Activated naive CD4-positive, alpha-beta T cell treated with anti-CD3 and anti-CD28 coated beads for 36 hours (primary cell): ENCODE results near the gene DHX30. TPM values are rescaled to one million over a fixed set of nuclear protein-coding genes. Genes with fewer than 3 reads are reported as not detected.
"Not testable (repeated sequence)": the region's sequence is repeated elsewhere in the genome, so short reads cannot be mapped to it uniquely, and the experiment has no call there.

Experiments
- CTCF ChIA-PET: fragments of 350-600 bp; sonication (Branson Sonifier 250); formaldehyde crosslinking; loops from one replicate; lab custom pipeline; 2021; ENCODE audit warnings: antibody characterized with exemption; lab: Charles Lee
- DNase-seq: peaks from one replicate; pipeline ENCODE4 v3.0.0-alpha.2; 2020
- H3K27ac Mint-ChIP-seq: one replicate; pipeline ENCODE4 v1.8.0; 2021; ENCODE audit warnings: mild to moderate bottlenecking, mixed read lengths
- H3K27me3 Mint-ChIP-seq: one replicate; pipeline ENCODE4 v1.8.0; 2021; ENCODE audit warnings: low read depth, mixed read lengths
- H3K36me3 Mint-ChIP-seq: one replicate; pipeline ENCODE4 v1.8.0; 2021; ENCODE audit warnings: low read depth, mixed read lengths
- H3K4me1 Mint-ChIP-seq: one replicate; pipeline ENCODE4 v1.8.0; 2021; ENCODE audit warnings: low read depth, mixed read lengths
- H3K4me3 Mint-ChIP-seq: one replicate; pipeline ENCODE4 v1.8.0; 2021; ENCODE audit warnings: mild to moderate bottlenecking, moderate library complexity, mixed read lengths
- H3K9me3 Mint-ChIP-seq: one replicate; pipeline ENCODE4 v1.8.0; 2021; ENCODE audit warnings: mixed read lengths
- intact Hi-C: fragments of 100-400 bp; cut with micrococcal nuclease; formaldehyde crosslinking; loops from one replicate; pipeline ENCODE4 v1.15.1; 2023
- total RNA-seq, 2 experiments: library from RNA; stranded (reverse); gene quantifications; one replicate each; pipeline ENCODE4 v1.2.3, GENCODE V29; 2021

DHX30 gene, protein sequence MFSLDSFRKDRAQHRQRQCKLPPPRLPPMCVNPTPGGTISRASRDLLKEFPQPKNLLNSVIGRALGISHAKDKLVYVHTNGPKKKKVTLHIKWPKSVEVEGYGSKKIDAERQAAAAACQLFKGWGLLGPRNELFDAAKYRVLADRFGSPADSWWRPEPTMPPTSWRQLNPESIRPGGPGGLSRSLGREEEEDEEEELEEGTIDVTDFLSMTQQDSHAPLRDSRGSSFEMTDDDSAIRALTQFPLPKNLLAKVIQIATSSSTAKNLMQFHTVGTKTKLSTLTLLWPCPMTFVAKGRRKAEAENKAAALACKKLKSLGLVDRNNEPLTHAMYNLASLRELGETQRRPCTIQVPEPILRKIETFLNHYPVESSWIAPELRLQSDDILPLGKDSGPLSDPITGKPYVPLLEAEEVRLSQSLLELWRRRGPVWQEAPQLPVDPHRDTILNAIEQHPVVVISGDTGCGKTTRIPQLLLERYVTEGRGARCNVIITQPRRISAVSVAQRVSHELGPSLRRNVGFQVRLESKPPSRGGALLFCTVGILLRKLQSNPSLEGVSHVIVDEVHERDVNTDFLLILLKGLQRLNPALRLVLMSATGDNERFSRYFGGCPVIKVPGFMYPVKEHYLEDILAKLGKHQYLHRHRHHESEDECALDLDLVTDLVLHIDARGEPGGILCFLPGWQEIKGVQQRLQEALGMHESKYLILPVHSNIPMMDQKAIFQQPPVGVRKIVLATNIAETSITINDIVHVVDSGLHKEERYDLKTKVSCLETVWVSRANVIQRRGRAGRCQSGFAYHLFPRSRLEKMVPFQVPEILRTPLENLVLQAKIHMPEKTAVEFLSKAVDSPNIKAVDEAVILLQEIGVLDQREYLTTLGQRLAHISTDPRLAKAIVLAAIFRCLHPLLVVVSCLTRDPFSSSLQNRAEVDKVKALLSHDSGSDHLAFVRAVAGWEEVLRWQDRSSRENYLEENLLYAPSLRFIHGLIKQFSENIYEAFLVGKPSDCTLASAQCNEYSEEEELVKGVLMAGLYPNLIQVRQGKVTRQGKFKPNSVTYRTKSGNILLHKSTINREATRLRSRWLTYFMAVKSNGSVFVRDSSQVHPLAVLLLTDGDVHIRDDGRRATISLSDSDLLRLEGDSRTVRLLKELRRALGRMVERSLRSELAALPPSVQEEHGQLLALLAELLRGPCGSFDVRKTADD
- total RNA-seq, result 10 to 100 TPM; 65.6 to 69.9 TPM

DNA sequence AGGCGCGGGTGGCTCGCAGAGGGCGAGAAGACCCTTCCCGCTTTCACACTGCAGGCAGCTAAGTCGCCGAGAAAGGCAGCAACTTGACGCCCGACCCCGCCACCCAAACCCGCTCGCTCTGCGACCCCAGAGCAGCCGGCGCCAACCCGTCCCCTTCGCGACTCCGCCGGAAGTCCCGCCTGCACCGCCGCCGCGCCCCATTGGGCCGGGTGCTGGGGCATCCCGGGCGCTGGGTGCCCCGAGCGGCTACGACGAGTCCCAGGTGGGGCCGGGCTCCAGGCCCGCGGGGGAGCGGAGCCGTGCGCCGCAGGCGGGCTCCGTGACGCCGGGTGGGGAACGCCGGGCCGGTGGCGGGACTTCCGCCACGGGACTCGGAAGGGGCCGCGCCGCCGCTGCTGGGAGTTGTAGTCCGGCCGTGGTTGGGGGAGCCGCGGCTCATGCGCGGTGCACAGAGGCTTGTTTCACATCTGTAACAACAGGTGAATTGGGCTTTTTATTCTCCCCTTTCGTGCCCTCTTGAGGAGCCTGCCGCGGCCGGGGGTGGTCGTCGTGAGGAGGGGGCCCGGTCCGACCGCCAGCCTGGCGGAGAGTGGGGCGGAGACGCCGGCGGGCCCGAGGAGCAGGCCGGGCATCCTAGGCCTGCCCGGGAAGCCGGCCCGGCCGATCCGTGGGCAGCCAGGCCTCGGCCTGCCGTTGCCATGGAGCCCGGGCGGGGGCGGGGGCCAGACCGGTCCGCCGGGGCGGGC is at the start of gene DHX30:
Gene DHX30, plus strand, starts transcription at position 405 of the 746 bp plus-strand sequence. CDS start 7,546 bp downstream, outside the sequence.
- Mint-ChIP-seq H3K4me1 (peaks cover 21% of the 10 kb centered on the region), H3K27ac (peak within 1 kb of the TSS; percentile 92), H3K9me3 (no peaks in the 10 kb centered on the region), H3K4me3 (peak within 1 kb of the TSS; percentile 96), H3K36me3 (peaks cover 6% of the 10 kb centered on the region), H3K27me3 (no peaks in the 10 kb centered on the region)
- peak; percentile 87 for DNase-seq
- CTCF ChIA-PET, result interaction anchor here (0.9 to 1.3 kb wide), 3 partner anchors 22 to 282 kb away, joined by 3 to 6 read pairs (median 5); no protein-coding TSS in a partner anchor
- intact Hi-C loops, result loop anchor here (1.0 to 5.0 kb wide), 7 partner anchors 14 to 826 kb away; partner anchors contain the start of genes CCDC12, ELP6, NBEAL2 and SMARCC1

- H3K27ac Mint-ChIP-seq, result no peak overlapping the region
- CTCF ChIA-PET, result interaction anchor here (1.0 kb wide), 1 partner anchor 35 kb away, joined by 3 read pairs; no protein-coding TSS in a partner anchor
- H3K36me3 Mint-ChIP-seq, result peaks cover 14% of the 10 kb centered on the region
Observed at GRCh38 chr3:47758261-47759025, 44.5 kb upstream of the DHX30 start.

DNA sequence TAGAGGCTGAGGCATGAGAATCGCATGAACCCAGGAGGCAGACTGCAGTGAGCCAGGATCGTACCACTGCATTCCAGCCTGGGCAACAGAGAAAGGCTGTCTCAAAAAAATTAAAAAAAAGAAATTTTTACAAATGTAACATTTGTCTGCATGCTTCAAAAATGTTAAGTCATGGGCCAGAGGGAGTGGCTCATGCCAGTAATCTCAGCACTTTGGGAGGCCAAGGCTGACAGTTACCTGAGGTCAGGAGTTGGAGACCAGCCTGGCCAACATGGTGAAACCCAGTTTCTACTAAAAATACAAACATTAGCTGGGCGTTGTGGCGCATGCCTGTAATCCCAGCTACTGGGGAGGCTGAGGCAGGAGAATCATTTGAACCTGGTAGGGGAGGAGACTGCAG is 42.7 kb upstream of the DHX30 start:
- H3K4me3 Mint-ChIP-seq, H3K9me3 Mint-ChIP-seq, DNase-seq, H3K4me1 Mint-ChIP-seq, H3K27ac Mint-ChIP-seq, intact Hi-C loops, H3K27me3 Mint-ChIP-seq: not testable (repeated sequence)
- peaks cover 17% of the 10 kb centered on the region for H3K36me3 Mint-ChIP-seq
- CTCF ChIA-PET, result interaction anchor here (0.6 kb wide), 1 partner anchor 10 kb away, joined by 5 read pairs; no protein-coding TSS in a partner anchor

More at GRCh38 chr3:47758261-47759025, 44.5 kb upstream of the DHX30 start:
- intact Hi-C loops, result no loop called here
- no peak for DNase-seq
- Mint-ChIP-seq H3K4me1 (peaks cover 9% of the 10 kb centered on the region), H3K9me3 (no peaks in the 10 kb centered on the region), H3K27me3 (no peaks in the 10 kb centered on the region), H3K4me3 (no peak overlapping the region)

GRCh38 chr3:47761046-47761445 is 41.9 kb upstream of the DHX30 start:
- H3K9me3 Mint-ChIP-seq, result no peaks in the 10 kb centered on the region
- H3K27ac Mint-ChIP-seq, result no peak overlapping the region
- intact Hi-C loops, result no loop called here
- peaks cover 17% of the 10 kb centered on the region for H3K36me3 Mint-ChIP-seq
- peaks cover 9% of the 10 kb centered on the region for H3K4me1 Mint-ChIP-seq
- no peak overlapping the region for H3K4me3 Mint-ChIP-seq
- CTCF ChIA-PET, result no interaction called here
- DNase-seq, result no peak
- no peaks in the 10 kb centered on the region for H3K27me3 Mint-ChIP-seq

DNA sequence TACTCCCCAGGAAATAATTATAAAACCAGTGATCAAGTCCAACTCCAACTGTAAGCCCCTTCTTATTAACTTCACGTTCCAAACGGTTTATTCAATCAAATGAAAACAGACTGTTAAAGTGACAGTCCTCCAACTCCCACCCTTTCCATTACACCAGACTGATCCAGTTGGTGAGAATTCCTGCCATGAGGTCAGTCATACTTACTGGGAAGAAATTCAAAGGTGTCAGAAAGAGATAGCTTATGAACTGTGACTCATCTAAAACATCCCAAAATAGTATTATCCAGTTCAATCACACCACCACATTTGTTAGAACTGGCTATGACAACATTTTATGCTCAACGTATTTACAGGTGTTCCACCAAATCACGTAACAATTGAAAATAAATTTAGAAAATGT is 40.7 kb upstream of the DHX30 start:
- CTCF ChIA-PET, result no interaction called here
- Mint-ChIP-seq H3K4me3 (no peak overlapping the region), H3K4me1 (peaks cover 10% of the 10 kb centered on the region), H3K27me3 (no peaks in the 10 kb centered on the region), H3K36me3 (peaks cover 11% of the 10 kb centered on the region), H3K27ac (no peak overlapping the region), H3K9me3 (no peaks in the 10 kb centered on the region)
- intact Hi-C loops, result no loop called here
- no peak for DNase-seq

GRCh38 chr3:47766186-47766585 is 36.8 kb upstream of the DHX30 start:
- Mint-ChIP-seq H3K27me3 (no peaks in the 10 kb centered on the region), H3K9me3 (no peaks in the 10 kb centered on the region), H3K27ac (no peak overlapping the region), H3K4me3 (no peak overlapping the region), H3K36me3 (peaks cover 10% of the 10 kb centered on the region), H3K4me1 (peaks cover 16% of the 10 kb centered on the region)
- CTCF ChIA-PET, result no interaction called here
- intact Hi-C loops, result no loop called here
- DNase-seq, result no peak

DNA sequence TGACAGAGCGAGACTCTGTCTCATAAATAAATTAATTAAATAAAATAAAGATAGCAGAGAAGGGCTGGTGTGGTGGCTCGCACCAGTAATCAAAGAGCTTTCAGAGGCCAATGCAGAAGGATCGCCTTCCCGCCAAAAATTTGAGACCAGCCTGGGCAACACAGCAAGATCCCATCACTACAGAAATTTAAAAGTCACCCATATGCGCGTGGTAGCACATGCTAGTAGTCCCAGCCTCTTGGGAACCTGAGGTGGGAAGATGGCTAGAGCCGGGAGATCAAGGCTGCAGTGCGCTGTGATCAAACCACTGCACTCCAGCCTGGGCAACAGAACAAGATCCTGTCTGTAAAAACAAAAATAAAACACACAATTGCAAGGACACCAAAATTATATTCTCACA is 30.9 kb upstream of the DHX30 start:
- intact Hi-C loops, result no loop called here
- Mint-ChIP-seq H3K4me3 (no peak overlapping the region), H3K9me3 (no peaks in the 10 kb centered on the region), H3K27me3 (no peaks in the 10 kb centered on the region), H3K36me3 (peaks cover 16% of the 10 kb centered on the region), H3K27ac (no peak overlapping the region), H3K4me1 (peaks cover 22% of the 10 kb centered on the region)
- CTCF ChIA-PET, result no interaction called here
- DNase-seq, result no peak

DNA sequence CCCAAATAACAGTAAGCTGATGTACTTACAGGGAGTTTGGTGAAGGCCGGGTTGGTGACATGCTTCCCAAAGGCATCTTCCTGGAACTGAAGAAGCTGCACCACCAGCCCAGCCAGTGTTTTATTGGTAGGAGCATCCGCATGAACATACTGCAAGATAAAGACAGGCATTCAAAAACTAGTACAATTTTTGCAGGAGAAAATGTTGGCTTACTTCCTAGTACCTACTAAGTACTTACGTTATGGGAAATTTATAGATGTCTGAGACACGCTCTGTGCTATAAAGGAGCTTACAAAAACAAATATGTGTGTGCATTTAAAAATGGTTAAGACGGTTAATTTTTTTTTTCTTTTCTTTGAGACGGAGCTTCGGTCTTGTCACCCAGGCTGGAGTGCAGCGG is 30.1 kb upstream of the DHX30 start:
- Mint-ChIP-seq H3K36me3 (peaks cover 16% of the 10 kb centered on the region), H3K9me3 (no peaks in the 10 kb centered on the region), H3K27me3 (no peaks in the 10 kb centered on the region), H3K4me1 (peaks cover 22% of the 10 kb centered on the region), H3K27ac (no peak overlapping the region), H3K4me3 (no peak overlapping the region)
- intact Hi-C loops, result no loop called here
- no peak for DNase-seq
- CTCF ChIA-PET, result interaction anchor here (1.0 kb wide), 1 partner anchor 15 kb away, joined by 4 read pairs; no protein-coding TSS in a partner anchor

GRCh38 chr3:47778746-47779145 is 24.2 kb upstream of the DHX30 start:
- intact Hi-C loops, result no loop called here
- no peak for DNase-seq
- Mint-ChIP-seq H3K9me3 (no peaks in the 10 kb centered on the region), H3K27me3 (no peaks in the 10 kb centered on the region), H3K36me3 (peaks cover 7% of the 10 kb centered on the region), H3K4me3 (no peak overlapping the region), H3K4me1 (peaks cover 32% of the 10 kb centered on the region), H3K27ac (no peak overlapping the region)
- CTCF ChIA-PET, result interaction anchor here (0.9 kb wide), 1 partner anchor 8 kb away, joined by 3 read pairs; no protein-coding TSS in a partner anchor

GRCh38 chr3:47780741-47781684 is 21.9 kb upstream of the DHX30 start:
- peak; percentile 68 for DNase-seq
- Mint-ChIP-seq H3K27ac (peak overlapping the region; percentile 83), H3K9me3 (no peaks in the 10 kb centered on the region), H3K4me3 (peak overlapping the region; percentile 95), H3K27me3 (no peaks in the 10 kb centered on the region), H3K4me1 (peaks cover 24% of the 10 kb centered on the region), H3K36me3 (peaks cover 7% of the 10 kb centered on the region)
- CTCF ChIA-PET, result no interaction called here
- intact Hi-C loops, result loop anchor here (1.0 to 10.0 kb wide), 7 partner anchors 22 to 804 kb away; partner anchors contain the start of genes CCDC12, DHX30, ELP6 and KIF9
